Measurements from ENCODE around the gene PBX3.
A peak's percentile ranks its signal among the peaks of the same experiment; 100 is the strongest.

PBX3 gene

DNA sequence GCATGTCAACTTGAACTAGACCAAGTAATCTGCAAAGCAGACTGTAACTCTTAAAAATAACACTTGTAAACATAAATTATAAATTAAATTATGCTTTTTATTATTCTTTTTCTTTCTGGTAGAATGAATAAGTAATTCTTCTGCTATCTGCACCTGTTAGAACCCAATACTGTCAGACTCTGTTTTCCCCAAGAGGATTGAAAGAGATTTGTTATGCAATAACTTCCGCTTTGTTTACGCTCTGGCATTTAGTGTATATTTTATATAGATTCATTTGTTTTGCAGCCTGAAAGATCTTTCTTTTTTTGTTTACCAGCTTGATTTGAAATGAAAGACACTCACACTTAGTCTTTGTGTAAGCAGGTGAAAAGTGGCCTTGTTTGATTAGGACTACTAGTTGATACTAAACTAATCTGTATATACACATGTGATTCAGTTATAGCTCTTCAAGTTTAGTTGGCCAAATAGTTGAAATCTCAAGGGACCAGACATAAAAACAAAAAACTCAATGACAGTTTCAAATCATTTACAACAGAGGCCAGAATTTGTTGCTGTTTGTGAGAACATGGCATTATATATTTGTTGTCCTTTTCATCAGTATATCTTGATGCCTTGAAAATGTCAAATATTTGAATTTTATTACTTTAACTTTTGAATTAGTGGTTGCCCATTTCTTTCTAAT, 155.8 kb downstream of the PBX3 start:
- DNase-seq, result no peak

GRCh38 chr9:125904155-125904851, 157.1 kb downstream of the PBX3 start:
- no peak for DNase-seq

GRCh38 chr9:125906144-125906543, 159.0 kb downstream of the PBX3 start:
- no peak for DNase-seq

- DNase-seq, result no peak
Observed at GRCh38 chr9:125906893-125907292, 159.7 kb downstream of the PBX3 start.

DNA sequence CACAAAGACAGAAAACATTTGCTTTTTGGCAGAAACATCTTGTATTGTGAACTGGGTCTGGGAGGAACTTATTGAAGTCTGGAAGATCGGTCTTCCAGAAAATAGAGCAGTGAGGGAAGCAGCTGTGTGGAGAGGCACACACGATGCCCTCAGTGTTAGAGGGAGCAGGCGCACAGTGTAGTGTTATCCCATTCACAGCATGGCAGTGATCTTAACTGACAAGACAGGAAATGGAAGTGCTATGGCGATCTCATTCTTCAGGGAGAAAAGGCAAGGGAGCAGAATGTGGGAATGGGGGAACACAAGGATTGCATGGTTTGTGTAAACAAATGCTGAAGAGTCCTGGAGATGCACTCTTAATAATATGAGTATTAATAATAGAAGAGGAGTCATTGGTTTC, 161.0 kb downstream of the PBX3 start:
- DNase-seq, result no peak

DNA sequence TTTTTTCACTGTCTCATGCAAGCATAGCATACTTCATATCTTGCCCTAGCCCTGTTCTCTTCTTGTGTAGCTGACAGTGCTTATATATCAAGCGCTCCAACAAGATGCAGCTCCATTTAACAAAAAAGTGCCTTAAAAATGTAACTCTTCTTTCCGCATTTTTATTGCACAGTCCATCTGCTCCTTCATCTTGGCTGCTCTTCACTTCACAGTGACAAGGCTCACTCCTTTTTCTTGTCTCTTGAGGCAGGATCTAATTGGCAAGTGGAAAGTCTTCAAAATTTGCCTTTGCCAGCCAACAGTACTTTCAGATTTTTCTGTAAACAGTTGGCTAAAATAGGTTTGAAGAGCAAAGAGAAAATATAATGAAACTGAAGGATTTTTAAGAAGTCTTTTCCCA, 161.8 kb downstream of the PBX3 start:
- no peak for DNase-seq

DNA sequence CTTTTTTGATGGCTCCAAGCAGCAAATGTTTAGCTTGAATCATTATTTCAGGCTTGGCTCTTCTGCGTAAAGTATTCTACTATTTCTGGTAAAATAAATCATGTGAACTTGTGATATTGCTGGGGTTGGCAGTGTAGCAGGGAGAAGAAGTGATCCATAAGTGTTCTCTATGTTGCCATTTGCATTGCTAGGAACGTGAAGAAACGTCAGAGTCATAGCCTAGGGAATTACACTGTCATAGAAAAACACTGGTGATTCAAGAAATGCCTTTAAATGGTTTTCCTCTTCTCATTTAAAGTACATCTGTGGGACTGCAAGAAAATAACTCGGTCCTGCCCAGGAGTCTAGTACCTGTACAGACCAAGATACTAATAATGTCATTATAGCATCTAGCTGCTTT, 162.3 kb downstream of the PBX3 start:
- no peak for DNase-seq

GRCh38 chr9:125910286-125910685, 163.1 kb downstream of the PBX3 start:
- no peak for DNase-seq

DNA sequence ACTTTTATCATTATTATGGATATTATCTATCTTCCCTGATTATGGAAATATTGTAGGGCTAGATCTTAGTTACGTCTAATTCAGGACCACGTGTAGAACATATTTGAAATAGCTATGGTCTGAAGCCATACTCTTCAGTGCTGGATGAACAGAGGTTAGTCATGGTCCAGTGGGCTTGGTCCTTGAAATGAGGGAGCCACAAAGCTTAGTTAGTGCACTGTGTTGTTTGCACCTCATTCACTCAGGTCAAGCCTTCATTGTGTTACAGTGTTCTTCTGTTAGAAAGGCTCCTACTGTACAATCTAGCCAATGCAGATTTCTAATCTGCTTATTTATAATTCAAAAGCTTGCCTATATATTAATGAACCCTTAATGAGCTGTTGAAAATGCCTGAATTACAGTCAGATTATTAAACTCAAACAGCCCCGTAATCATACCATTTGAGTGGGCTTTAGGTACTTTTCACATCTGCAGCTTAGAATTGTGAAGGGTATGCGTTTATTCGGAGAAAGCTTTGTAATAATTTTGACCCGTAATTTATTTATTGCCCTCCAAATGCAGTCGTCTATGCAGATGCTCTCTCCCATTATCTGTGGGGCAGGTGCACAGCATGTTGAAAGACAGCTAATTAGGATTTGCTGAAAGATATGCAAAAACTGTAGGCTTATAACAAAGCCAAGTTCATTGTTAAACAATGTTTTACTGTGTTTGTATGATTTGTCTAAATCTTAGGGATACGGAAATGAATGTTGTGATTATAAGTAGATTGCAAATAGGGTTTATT, 164.9 kb downstream of the PBX3 start:
- DNase-seq, result no peak

DNA sequence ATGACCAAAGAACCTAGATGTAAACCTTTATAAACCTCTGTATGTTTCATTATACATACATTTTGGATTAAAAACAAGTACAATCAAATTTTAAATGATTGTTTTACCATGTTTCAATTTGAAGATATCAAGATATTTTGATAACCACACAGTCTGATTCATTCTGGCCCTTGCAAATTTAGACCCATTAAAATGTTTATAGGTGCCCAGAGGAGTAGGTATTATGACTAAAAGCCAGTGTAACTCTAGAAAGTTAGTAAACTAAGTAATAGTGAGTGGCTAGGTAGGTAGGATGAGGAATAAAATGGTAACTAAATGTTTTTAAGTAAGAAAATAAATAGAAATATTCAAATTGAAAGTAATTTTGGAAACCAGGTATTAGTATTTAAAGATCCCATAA, 165.5 kb downstream of the PBX3 start:
- no peak for DNase-seq

DNA sequence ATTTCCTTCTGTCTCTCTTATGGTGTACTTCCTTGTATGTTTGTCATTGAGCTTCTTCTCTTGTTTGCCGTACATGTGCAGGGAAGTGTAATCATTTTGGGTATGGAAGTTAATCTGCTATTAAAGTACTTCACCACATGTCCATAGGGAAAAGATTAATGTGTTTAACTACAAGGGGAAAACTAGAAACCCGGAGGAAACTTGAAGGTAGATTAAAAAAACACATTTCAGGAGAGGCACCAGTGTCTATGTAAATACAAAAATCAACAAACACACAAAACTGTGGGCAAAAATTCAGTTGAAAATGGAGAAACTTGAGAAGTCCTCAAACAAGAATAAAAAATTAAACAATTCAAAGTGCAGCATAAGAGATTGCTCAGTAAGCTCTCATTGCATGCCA, 166.4 kb downstream of the PBX3 start:
- no peak for DNase-seq

GRCh38 chr9:125914411-125914810, 167.2 kb downstream of the PBX3 start:
- DNase-seq, result no peak

GRCh38 chr9:125915606-125916005, 168.4 kb downstream of the PBX3 start:
- no peak for DNase-seq

GRCh38 chr9:125919565-125919964, 172.4 kb downstream of the PBX3 start:
- no peak for DNase-seq

GRCh38 chr9:125920402-125920801, 173.2 kb downstream of the PBX3 start:
- DNase-seq, result no peak

GRCh38 chr9:125922854-125923253, 175.7 kb downstream of the PBX3 start:
- no peak for DNase-seq

DNA sequence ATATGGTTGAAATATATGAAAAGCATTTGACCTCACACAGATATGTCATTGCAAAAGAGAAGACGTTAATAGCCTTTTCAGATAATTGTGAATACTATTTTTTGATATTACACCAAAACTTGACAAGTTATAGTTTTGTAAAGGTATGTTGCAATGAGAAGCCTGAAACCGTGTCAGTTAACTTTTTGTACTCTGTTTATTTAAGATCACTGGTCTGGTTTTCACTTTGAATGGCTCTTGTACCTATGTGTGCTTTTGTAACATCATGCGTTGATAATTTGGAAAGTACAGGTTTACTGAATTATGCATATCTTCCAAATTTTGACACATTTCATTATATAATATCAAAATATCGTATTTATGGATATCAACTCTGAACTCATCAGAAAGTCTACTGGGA, 177.2 kb downstream of the PBX3 start:
- no peak for DNase-seq

- DNase-seq, result no peak
Observed at GRCh38 chr9:125926936-125927335, 179.8 kb downstream of the PBX3 start.

DNA sequence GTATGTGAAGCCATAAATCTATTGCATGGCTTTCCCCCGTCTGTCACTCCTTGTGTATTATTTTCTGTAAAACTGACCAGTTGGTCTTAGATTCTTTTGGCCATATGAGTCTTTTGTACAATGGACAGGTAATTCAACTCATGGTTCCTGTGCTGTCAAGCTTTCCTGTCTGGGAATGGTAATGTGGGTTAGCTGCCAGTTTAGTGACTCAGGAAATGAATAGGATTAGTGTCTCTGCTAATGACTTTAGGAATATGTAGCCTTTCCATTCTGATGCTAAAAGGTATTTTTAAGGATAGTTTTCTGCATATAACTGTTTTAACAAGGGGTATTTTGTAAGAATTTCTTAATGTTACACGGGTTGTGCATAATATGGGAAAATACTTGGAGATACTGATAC, 182.7 kb downstream of the PBX3 start:
- no peak for DNase-seq

DNA sequence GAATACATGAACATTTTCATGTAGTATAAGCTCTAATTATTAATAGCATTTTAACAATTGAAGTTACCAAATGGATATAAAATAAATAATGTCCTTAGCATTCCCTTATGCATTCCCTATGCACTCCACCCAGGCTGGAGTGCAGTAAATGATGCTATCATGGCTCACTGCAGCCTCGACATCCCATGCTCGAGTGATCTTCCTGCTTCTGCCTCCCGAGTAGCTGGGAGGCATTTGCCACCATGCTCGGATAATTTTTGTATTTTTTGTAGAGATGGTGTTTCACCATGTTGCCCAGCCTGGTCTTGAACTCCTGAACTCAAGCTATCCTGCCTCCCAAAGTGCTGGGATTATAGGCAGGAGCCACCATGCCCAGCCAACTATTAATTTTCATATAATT, 184.0 kb downstream of the PBX3 start:
- no peak for DNase-seq

DNA sequence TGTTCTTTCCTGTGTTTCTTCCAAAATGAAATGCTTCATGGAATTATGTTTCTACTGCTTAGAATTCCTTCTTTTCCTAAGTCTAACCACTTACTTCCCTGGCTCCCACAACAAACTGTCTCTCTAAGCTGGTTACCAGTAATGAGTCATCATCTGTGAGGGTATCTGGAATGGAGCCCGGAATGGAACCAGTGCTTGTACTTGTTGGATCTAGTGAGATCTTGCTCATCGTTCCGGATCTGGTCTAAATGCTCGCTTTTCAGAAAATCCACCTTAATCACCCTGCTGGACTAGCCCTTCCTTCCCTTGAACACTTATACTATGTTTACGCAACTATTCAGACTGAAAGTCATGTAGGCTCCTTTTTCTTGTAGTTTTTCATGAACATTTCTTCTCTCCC, 184.8 kb downstream of the PBX3 start:
- DNase-seq, result peak in 23 of 56 donors; percentile 2 to 65 (median 18)

DNA sequence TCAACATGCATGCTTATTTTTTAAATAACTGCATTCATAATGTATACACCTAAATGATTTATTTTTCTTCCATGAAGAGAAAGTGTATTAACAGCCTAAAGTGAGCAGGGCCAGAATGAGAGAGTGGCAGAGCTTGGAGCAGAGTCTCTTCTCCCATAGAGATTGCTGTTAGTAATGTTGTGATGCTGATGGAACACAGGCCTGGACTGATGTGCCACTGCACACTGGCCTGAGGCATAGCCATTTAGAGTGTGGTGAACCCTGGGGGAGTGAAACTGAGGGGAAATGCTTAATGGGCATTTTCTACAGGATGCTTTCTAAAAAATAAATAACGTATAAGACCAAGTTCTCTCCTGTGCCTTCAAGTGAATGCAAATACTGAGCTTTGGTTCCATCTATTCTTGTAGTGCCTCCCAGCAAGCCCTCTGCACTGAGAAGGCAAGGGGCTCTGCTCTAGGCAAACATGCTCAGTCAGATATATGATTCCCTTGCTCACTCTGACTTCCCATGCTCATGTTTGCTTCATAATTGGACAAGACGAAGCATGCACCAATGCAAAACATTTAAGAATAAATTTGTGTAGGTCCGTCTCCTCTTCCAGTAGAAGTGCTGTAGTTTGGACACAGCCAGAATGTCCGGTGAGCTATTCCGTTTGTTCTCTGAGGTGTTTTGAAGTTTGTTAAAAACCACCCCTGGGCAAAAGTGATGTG, 185.7 kb downstream of the PBX3 start:
- DNase-seq, result no peak
